GM23338 (cell line): Measurements from ENCODE around the gene NADK. TPM values are rescaled to one million over a fixed set of nuclear protein-coding genes. Genes with fewer than 3 reads are reported as not detected.

Experiments
- ATAC-seq: fragments of 200-7000 bp; cut with Tn5 transposase; 3 replicates; pipeline ENCODE4 v1.9.1; 2020
- DNase-seq: peaks from one replicate; pipeline ENCODE4 v3.0.0-alpha.2; 2015; ENCODE audit warnings: low spot score
- H2AFZ ChIP-seq: fragments of 200-600 bp; sonication (generic); 2 replicates; pipeline ENCODE4 v1.8.0; 2016; ENCODE audit warnings: antibody characterized with exemption, mild to moderate bottlenecking, moderate library complexity
- H3F3A ChIP-seq: fragments of 200-600 bp; sonication (generic); replicated peaks from 2 replicates; pipeline ENCODE4 v1.8.0; 2017; ENCODE audit warnings: antibody characterized with exemption, mixed run types, low read depth
- H3K27ac ChIP-seq: fragments of 200-600 bp; sonication (generic); 2 replicates; pipeline ENCODE4 v1.6.1; 2016; ENCODE audit warnings: low read depth
- H3K27me3 ChIP-seq: fragments of 200-600 bp; sonication (generic); 2 replicates; pipeline ENCODE4 v1.8.0; 2016; ENCODE audit warnings: mild to moderate bottlenecking, mixed run types, moderate library complexity; ENCODE audit not compliant: insufficient read depth
- H3K36me3 ChIP-seq: fragments of 200-600 bp; sonication (generic); 2 replicates; pipeline ENCODE4 v1.8.0; 2016; ENCODE audit warnings: mild to moderate bottlenecking; ENCODE audit not compliant: insufficient read depth
- H3K4me1 ChIP-seq: fragments of 200-600 bp; sonication (generic); 2 replicates; pipeline ENCODE4 v1.8.0; 2016; ENCODE audit warnings: mild to moderate bottlenecking, moderate library complexity; ENCODE audit not compliant: insufficient read depth
- H3K4me2 ChIP-seq: fragments of 200-600 bp; sonication (generic); 2 replicates; pipeline ENCODE4 v1.7.1; 2017; ENCODE audit warnings: mixed run types
- H3K4me3 ChIP-seq: fragments of 200-600 bp; sonication (generic); 2 replicates; pipeline ENCODE4 v1.6.1; 2016; ENCODE audit warnings: mixed run types
- H3K79me2 ChIP-seq: fragments of 200-600 bp; sonication (generic); replicated peaks from 2 replicates; pipeline ENCODE4 v1.8.0; 2017; ENCODE audit warnings: mild to moderate bottlenecking; ENCODE audit not compliant: insufficient read depth
- H3K9me2 ChIP-seq: fragments of 200-600 bp; sonication (generic); 2 replicates; pipeline ENCODE4 v1.8.0; 2017; ENCODE audit not compliant: insufficient read depth
- H4K20me1 ChIP-seq: fragments of 200-600 bp; sonication (generic); replicated peaks from 2 replicates; pipeline ENCODE4 v1.8.0; 2017; ENCODE audit warnings: mild to moderate bottlenecking; ENCODE audit not compliant: insufficient read depth
- H3K27ac Mint-ChIP-seq: 2 replicates; pipeline ENCODE4 v1.8.0; 2020; ENCODE audit warnings: inconsistent platforms, mild to moderate bottlenecking, moderate library complexity, mixed read lengths
- H3K27me3 Mint-ChIP-seq: 3 replicates; pipeline ENCODE4 v1.8.0; 2022; ENCODE audit warnings: low read depth, mild to moderate bottlenecking, moderate library complexity, mixed read lengths, inconsistent platforms; ENCODE audit not compliant: insufficient read depth, poor library complexity
- H3K36me3 Mint-ChIP-seq: 3 replicates; pipeline ENCODE4 v1.8.0; 2021; ENCODE audit warnings: low read depth, mild to moderate bottlenecking, inconsistent platforms, moderate library complexity, mixed read lengths
- H3K4me1 Mint-ChIP-seq: 3 replicates; pipeline ENCODE4 v1.8.0; 2020; ENCODE audit warnings: mild to moderate bottlenecking, inconsistent platforms, mixed read lengths
- H3K4me3 Mint-ChIP-seq: 3 replicates; pipeline ENCODE4 v1.8.0; 2021; ENCODE audit warnings: moderate library complexity, mild to moderate bottlenecking, inconsistent platforms, mixed read lengths
- H3K9me3 Mint-ChIP-seq: 3 replicates; pipeline ENCODE4 v1.8.0; 2020; ENCODE audit warnings: moderate library complexity, mild to moderate bottlenecking, inconsistent platforms, mixed read lengths
- CREB1 ChIP-seq: fragments of 250-450 bp; sonication (Bioruptor Pico); IDR thresholded peaks from 2 replicates; pipeline ENCODE4 v1.5.0; 2020; ENCODE audit warnings: low read depth, mild to moderate bottlenecking, moderate library complexity
- CTCF ChIP-seq, 2 experiments: fragments of 200-600 bp in 1 of 2; sonication (generic) in 1 of 2; conservative IDR thresholded peaks; 2 replicates each; pipeline versions ENCODE4 v1.5.1 to v1.6.1; 2016 to 2017; ENCODE audit warnings: antibody characterized with exemption in 2 of 2, low read depth in 2 of 2, mild to moderate bottlenecking in 2 of 2, moderate library complexity in 1 of 2
- ETS1 ChIP-seq: IDR thresholded peaks from 2 replicates; pipeline ENCODE4 v1.6.1; 2016; ENCODE audit warnings: antibody characterized with exemption
- EZH2 ChIP-seq: fragments of 200-600 bp; sonication (generic); IDR thresholded peaks from one replicate; pipeline ENCODE4 v1.8.0; 2017; ENCODE audit warnings: antibody characterized with exemption, mild to moderate bottlenecking, low read depth; ENCODE audit not compliant: unreplicated experiment
- EZH2phosphoT487 ChIP-seq: fragments of 200-600 bp; sonication (generic); IDR thresholded peaks from one replicate; pipeline ENCODE4 v1.8.1; 2018; ENCODE audit warnings: antibody characterized with exemption; ENCODE audit not compliant: unreplicated experiment
- JUNB ChIP-seq: IDR thresholded peaks from one replicate; pipeline ENCODE4 v1.6.1; 2016; ENCODE audit warnings: antibody characterized with exemption; ENCODE audit not compliant: unreplicated experiment
- NANOG ChIP-seq: IDR thresholded peaks from 2 replicates; pipeline ENCODE4 v1.6.1; 2016; ENCODE audit warnings: antibody characterized with exemption, borderline replicate concordance
- POLR2AphosphoS5 ChIP-seq: IDR thresholded peaks from 2 replicates; pipeline ENCODE4 v1.6.1; 2016; ENCODE audit warnings: antibody characterized with exemption, low read depth
- REST ChIP-seq: IDR thresholded peaks from one replicate; pipeline ENCODE4 v1.6.1; 2018; ENCODE audit warnings: antibody characterized with exemption; ENCODE audit not compliant: unreplicated experiment
- STAT1 ChIP-seq: IDR thresholded peaks from one replicate; pipeline ENCODE4 v1.6.1; 2016; ENCODE audit warnings: antibody characterized with exemption; ENCODE audit not compliant: unreplicated experiment
- ZNF114 ChIP-seq: fragments of 250-450 bp; sonication (Bioruptor Pico); IDR thresholded peaks from 2 replicates; pipeline ENCODE4 v1.5.0; 2020; ENCODE audit warnings: mild to moderate bottlenecking, moderate library complexity
- ZNF331 ChIP-seq: fragments of 250-450 bp; sonication (Bioruptor Pico); IDR thresholded peaks from 2 replicates; pipeline ENCODE4 v1.5.0; 2020; ENCODE audit warnings: low read depth, mild to moderate bottlenecking, moderate library complexity
- polyA plus RNA-seq: library from polyadenylated mRNA; unstranded; fragments of >200 nt; fragmentation: Nextera tagmentation; extraction: Ambion mirVana; gene quantifications from 2 replicates; pipeline ENCODE4 v1.2.1, GENCODE V29; 2016
- total RNA-seq: library from RNA; depleted of rRNA; stranded (reverse); fragments of >200 nt; shearing (Covaris generic); gene quantifications from 2 replicates; pipeline ENCODE4 v1.2.3, GENCODE V29; 2014

NADK gene
- total and polyA plus RNA-seq, 2 experiments from 2014 or later, result 45.3 to 73.2 TPM

GRCh38 chr1:1756661-1757421 lies 21.4 kb downstream of the NADK start:
- H3K4me2 ChIP-seq, result no peak overlapping the region
- H3K27ac ChIP-seq, result no peak overlapping the region
- H3K4me3 Mint-ChIP-seq, result no peak overlapping the region
- no peaks in the 10 kb centered on the region for H3K4me1 ChIP-seq
- peaks cover 9% of the 10 kb centered on the region; the same call in 1 of the 2 replicates for H4K20me1 ChIP-seq
- H3K27ac Mint-ChIP-seq, result no peak overlapping the region
- H3K79me2 ChIP-seq, result peaks cover 26% of the 10 kb centered on the region
- H3K9me3 Mint-ChIP-seq, result no peaks in the 10 kb centered on the region
- no peak overlapping the region for H3K4me3 ChIP-seq
- H3K36me3 ChIP-seq, result peaks cover 16% of the 10 kb centered on the region; the same call in 1 of the 2 replicates
- TF ChIP-seq ZNF331 (CRISPR knock-in tag) (no peak), NANOG (no peak), CREB1 (CRISPR knock-in tag) (no peak), REST (no peak), CTCF (conservative IDR thresholded peaks at IDR 0.05; ENCODE audit: low read depth in 2 of 2) (no peak), EZH2phosphoT487 (no peak), ZNF114 (CRISPR knock-in tag) (no peak), POLR2AphosphoS5 (no peak), STAT1 (no peak), ETS1 (no peak), EZH2 (no peak), JUNB (no peak)
- no peaks in the 10 kb centered on the region for H3K27me3 ChIP-seq
- peaks cover 3% of the 10 kb centered on the region; the same call in 2 of the 3 replicates for H3K4me1 Mint-ChIP-seq
- no peak for ATAC-seq
- H3K9me2 ChIP-seq, result no peaks in the 10 kb centered on the region
- DNase-seq, result no peak
- H3K36me3 Mint-ChIP-seq, result peaks cover 72% of the 10 kb centered on the region
- H3K27me3 Mint-ChIP-seq, result peaks cover 17% of the 10 kb centered on the region
- peaks cover 15% of the 10 kb centered on the region; the same call in 1 of the 2 replicates for H3F3A ChIP-seq
- H2AFZ ChIP-seq, result no peak overlapping the region
